ENCODE data around the gene FLII.

FLII gene

GRCh38 chr17:18213666-18214270 is 44.8 kb downstream of the FLII start:
- no peak for DNase-seq

GRCh38 chr17:18208092-18208491 is 50.4 kb downstream of the FLII start:
- DNase-seq, result no peak

GRCh38 chr17:18206962-18207361 is 51.6 kb downstream of the FLII start:
- DNase-seq, result no peak

- no peak for DNase-seq
These were observed 52.7 kb downstream of the FLII start for GRCh38 chr17:18205861-18206260.

- DNase-seq, result no peak
These were observed 55.2 kb downstream of the FLII start for GRCh38 chr17:18203308-18203707.

GRCh38 chr17:18201108-18201507 is 57.4 kb downstream of the FLII start:
- no peak for DNase-seq

GRCh38 chr17:18198530-18198929 is 60.0 kb downstream of the FLII start:
- no peak for DNase-seq

GRCh38 chr17:18197535-18198194 is 60.9 kb downstream of the FLII start:
- no peak for DNase-seq

GRCh38 chr17:18195246-18195645 is 63.3 kb downstream of the FLII start:
- no peak for DNase-seq

All from 8988T (cell line).